Parathyroid adenoma (tissue), 2 donors: ENCODE results near the gene PURA.

Source experiments
- H2AFZ ChIP-seq: fragments of 300-600 bp; sonication (generic); one replicate; pipeline ENCODE4 v1.7.0; 2017; ENCODE audit warnings: antibody characterized with exemption, mild to moderate bottlenecking
- H3K27ac ChIP-seq: fragments of 300-600 bp; sonication (generic); one replicate; pipeline ENCODE4 v1.7.0; 2017
- H3K27me3 ChIP-seq: fragments of 300-600 bp; sonication (generic); one replicate; pipeline ENCODE4 v1.7.0; 2017; ENCODE audit warnings: low read length; ENCODE audit not compliant: control insufficient read depth, insufficient read depth
- H3K36me3 ChIP-seq: fragments of 300-600 bp; sonication (generic); one replicate; pipeline ENCODE4 v1.7.0; 2017; ENCODE audit warnings: low read length; ENCODE audit not compliant: control insufficient read depth, insufficient read depth
- H3K4me1 ChIP-seq: fragments of 300-600 bp; sonication (generic); one replicate; pipeline ENCODE4 v1.7.0; 2017; ENCODE audit warnings: control low read depth
- H3K4me2 ChIP-seq: fragments of 300-600 bp; sonication (generic); one replicate; pipeline ENCODE4 v1.7.0; 2017; ENCODE audit warnings: low read length
- H3K4me3 ChIP-seq: fragments of 300-600 bp; sonication (generic); one replicate; pipeline ENCODE4 v1.7.0; 2017; ENCODE audit warnings: low read depth, low read length
- H3K79me2 ChIP-seq: fragments of 300-600 bp; sonication (generic); one replicate; pipeline ENCODE4 v1.7.0; 2017; ENCODE audit warnings: control low read depth
- H3K9ac ChIP-seq: fragments of 300-600 bp; sonication (generic); one replicate; pipeline ENCODE4 v1.7.0; 2017; ENCODE audit warnings: mild to moderate bottlenecking
- H3K9me3 ChIP-seq: fragments of 300-600 bp; sonication (generic); one replicate; pipeline ENCODE4 v1.7.0; 2017; ENCODE audit warnings: low read length; ENCODE audit not compliant: control insufficient read depth
- TF ChIP-seq, protein P1 (sequence below): fragments of 300-600 bp; sonication (generic); IDR thresholded peaks from one replicate; pipeline ENCODE4 v1.7.0; 2017; ENCODE audit warnings: antibody characterized with exemption, mild to moderate bottlenecking
- donor health status: primary hyperparathyroidism.

The PURA gene

GRCh38 chr5:140159014-140159927 lies 45.4 kb downstream of the PURA start:
- no peak overlapping the region for H3K27ac ChIP-seq
- no peak overlapping the region for H3K4me2 ChIP-seq
- H3K9me3 ChIP-seq = no peaks in the 10 kb centered on the region
- peaks cover 3% of the 10 kb centered on the region for H3K79me2 ChIP-seq
- H3K9ac ChIP-seq = no peak overlapping the region
- TF ChIP-seq, protein P1, sequence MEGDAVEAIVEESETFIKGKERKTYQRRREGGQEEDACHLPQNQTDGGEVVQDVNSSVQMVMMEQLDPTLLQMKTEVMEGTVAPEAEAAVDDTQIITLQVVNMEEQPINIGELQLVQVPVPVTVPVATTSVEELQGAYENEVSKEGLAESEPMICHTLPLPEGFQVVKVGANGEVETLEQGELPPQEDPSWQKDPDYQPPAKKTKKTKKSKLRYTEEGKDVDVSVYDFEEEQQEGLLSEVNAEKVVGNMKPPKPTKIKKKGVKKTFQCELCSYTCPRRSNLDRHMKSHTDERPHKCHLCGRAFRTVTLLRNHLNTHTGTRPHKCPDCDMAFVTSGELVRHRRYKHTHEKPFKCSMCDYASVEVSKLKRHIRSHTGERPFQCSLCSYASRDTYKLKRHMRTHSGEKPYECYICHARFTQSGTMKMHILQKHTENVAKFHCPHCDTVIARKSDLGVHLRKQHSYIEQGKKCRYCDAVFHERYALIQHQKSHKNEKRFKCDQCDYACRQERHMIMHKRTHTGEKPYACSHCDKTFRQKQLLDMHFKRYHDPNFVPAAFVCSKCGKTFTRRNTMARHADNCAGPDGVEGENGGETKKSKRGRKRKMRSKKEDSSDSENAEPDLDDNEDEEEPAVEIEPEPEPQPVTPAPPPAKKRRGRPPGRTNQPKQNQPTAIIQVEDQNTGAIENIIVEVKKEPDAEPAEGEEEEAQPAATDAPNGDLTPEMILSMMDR = no peak
- peaks cover 4% of the 10 kb centered on the region for H3K4me1 ChIP-seq
- H3K36me3 ChIP-seq = no peaks in the 10 kb centered on the region
- H3K27me3 ChIP-seq = no peaks in the 10 kb centered on the region
- no peak overlapping the region for H2AFZ ChIP-seq
- no peak overlapping the region for H3K4me3 ChIP-seq

- Histone ChIP-seq H3K27me3 (no peaks in the 10 kb centered on the region), H3K4me1 (peaks cover 4% of the 10 kb centered on the region), H3K79me2 (no peaks in the 10 kb centered on the region), H2AFZ (no peak overlapping the region), H3K9me3 (no peaks in the 10 kb centered on the region), H3K9ac (no peak overlapping the region), H3K4me2 (no peak overlapping the region), H3K4me3 (no peak overlapping the region), H3K36me3 (no peaks in the 10 kb centered on the region), H3K27ac (no peak overlapping the region)
- TF ChIP-seq, protein P1 = no peak
These were observed 48.4 kb downstream of the PURA start for GRCh38 chr5:140162275-140162674.

DNA sequence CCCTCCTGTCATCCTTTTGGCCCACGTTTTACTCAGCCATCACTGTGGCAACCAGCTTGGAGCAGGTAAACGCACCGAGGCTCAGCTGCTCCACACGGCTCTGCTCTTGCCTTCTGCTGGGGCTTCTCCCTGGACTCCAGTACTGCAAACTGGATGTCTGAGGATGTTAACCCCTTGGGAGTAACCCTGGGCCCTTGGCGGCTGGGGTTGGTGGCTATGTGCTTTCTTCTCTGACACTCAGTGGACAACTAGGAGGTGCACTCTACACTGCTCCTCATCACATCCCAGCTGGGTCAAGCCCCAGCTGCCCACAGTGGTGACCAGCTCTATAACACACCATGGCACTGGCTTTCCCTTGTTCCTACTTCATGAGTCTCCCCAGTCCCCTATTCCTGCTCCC lies 48.9 kb downstream of the PURA start:
- no peak overlapping the region for H3K27ac ChIP-seq
- H3K36me3 ChIP-seq = no peaks in the 10 kb centered on the region
- H3K27me3 ChIP-seq = no peaks in the 10 kb centered on the region
- H3K4me1 ChIP-seq = peaks cover 4% of the 10 kb centered on the region
- no peaks in the 10 kb centered on the region for H3K79me2 ChIP-seq
- no peaks in the 10 kb centered on the region for H3K9me3 ChIP-seq
- TF ChIP-seq, protein P1 = no peak
- no peak overlapping the region for H3K4me3 ChIP-seq
- no peak overlapping the region for H3K4me2 ChIP-seq
- H3K9ac ChIP-seq = no peak overlapping the region
- H2AFZ ChIP-seq = no peak overlapping the region

DNA sequence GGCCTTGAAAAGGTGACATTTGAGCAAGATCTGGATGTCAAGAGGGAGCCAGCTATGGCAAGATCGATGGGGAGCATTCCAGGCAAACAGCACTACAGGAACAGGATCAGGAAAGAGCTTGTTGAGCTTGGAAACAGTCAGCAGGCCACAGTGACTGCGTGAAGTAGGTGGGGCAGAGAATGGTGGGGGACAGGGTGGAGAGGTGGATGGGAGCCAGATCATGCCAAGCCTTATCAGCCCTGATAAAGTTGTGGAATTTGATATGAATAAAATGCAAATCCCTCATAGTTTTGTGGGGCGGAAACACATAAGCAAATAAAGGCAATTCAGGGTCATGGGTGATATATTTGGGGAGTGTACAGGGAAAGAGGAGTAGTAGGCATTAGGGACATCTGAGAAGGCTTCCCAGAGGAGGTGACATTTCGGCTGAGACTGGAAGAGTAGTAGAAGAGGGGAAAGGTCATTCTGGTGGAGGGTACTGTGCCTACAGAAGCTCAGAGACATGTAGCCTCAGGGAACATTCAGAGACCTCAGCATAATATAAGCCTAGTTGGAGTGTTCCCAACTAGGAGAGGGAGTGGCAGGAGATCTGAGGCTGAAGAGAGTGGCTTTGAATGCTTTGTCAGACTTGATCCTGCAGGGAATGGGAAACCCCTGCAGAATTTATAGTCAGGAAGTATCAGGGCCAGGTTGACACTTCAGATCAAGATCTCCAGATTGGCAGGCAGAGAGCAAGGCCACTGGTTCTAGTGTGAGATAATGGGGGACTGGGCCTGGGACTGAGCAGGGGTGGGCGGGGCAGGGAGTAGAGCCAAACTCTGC lies 51.4 kb downstream of the PURA start:
- TF ChIP-seq, protein P1 = no peak
- H3K27ac ChIP-seq = no peak overlapping the region
- no peak overlapping the region for H3K4me2 ChIP-seq
- H3K36me3 ChIP-seq = no peaks in the 10 kb centered on the region
- H3K9me3 ChIP-seq = no peaks in the 10 kb centered on the region
- no peaks in the 10 kb centered on the region for H3K27me3 ChIP-seq
- no peak overlapping the region for H3K9ac ChIP-seq
- H3K79me2 ChIP-seq = no peaks in the 10 kb centered on the region
- H2AFZ ChIP-seq = no peak overlapping the region
- H3K4me3 ChIP-seq = no peak overlapping the region
- peaks cover 4% of the 10 kb centered on the region for H3K4me1 ChIP-seq
